ENCODE data around the gene WWC1.

WWC1 gene

GRCh38 chr5:168291342-168291963 is at the start of gene WWC1:
Gene WWC1, plus strand, starts transcription at chr5:168291645. Its CDS starts 508 bp downstream, at chr5:168292153.
- DNase-seq (ENCODE audit: low read depth in 2 of 2, low spot score in 1 of 2) = peak in 1 of 2 donors; percentile 2

DNA sequence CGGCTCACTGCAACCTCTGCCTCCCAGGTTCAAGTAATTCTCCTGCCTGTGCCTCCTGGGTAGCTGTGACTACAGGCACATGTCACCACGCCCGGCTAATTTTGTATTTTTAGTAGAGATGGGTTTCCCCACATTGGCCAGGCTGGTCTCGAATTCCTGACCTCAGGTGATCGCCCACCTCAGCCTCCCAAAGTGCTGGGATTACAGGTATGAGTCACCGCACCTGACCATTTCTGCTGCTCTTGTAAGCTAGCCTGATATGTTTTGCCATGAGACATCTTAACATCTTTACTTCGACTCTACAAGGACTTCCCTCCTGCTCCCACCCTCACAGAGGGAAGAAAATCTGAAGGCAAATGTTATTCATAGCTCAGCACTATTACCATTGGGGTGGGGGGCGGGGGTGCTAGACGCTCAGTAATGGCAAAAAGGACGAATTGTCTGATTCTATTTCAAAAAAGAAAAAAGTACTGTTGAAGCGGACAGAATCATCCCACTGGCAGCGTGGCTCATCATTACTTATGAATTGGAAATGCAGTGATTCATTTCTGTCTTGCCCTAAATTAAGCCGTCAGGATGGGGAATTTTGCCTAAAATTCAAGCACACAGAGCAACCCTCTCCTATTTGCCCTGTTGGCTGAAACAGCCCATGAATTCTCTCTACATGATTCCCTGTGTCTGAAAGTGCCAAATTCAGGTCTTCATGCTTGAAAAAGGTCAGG is 46.4 kb upstream of the WWC1 start:
- no peak for DNase-seq (ENCODE audit: low read depth in 2 of 2, low spot score in 1 of 2)

- DNase-seq (ENCODE audit: low read depth in 2 of 2, low spot score in 1 of 2) = no peak
These were observed 41.5 kb upstream of the WWC1 start for GRCh38 chr5:168249923-168250322.

DNA sequence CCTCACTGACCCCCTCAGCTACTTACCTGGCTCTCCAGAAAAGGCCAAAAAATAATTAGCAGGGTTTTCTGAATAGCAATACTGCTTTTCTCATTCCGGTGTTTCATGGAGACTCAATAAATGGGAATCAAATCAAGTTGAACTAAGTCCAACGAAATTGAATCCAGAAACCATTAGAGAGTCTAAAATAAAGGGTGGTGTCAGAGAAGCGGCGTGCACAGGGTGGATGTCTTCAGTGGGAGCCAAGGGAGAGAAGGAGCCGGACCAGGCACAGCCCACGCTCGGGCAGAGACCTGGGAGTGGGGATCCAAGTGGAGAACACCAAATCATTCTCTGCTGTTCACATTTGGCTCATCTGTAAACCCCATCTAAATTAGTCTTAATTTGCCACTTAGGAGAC is 40.2 kb upstream of the WWC1 start:
- no peak for DNase-seq (ENCODE audit: low read depth in 2 of 2, low spot score in 1 of 2)

- no peak for DNase-seq (ENCODE audit: low read depth in 2 of 2, low spot score in 1 of 2)
These were observed 37.3 kb upstream of the WWC1 start for GRCh38 chr5:168254013-168254693.

DNA sequence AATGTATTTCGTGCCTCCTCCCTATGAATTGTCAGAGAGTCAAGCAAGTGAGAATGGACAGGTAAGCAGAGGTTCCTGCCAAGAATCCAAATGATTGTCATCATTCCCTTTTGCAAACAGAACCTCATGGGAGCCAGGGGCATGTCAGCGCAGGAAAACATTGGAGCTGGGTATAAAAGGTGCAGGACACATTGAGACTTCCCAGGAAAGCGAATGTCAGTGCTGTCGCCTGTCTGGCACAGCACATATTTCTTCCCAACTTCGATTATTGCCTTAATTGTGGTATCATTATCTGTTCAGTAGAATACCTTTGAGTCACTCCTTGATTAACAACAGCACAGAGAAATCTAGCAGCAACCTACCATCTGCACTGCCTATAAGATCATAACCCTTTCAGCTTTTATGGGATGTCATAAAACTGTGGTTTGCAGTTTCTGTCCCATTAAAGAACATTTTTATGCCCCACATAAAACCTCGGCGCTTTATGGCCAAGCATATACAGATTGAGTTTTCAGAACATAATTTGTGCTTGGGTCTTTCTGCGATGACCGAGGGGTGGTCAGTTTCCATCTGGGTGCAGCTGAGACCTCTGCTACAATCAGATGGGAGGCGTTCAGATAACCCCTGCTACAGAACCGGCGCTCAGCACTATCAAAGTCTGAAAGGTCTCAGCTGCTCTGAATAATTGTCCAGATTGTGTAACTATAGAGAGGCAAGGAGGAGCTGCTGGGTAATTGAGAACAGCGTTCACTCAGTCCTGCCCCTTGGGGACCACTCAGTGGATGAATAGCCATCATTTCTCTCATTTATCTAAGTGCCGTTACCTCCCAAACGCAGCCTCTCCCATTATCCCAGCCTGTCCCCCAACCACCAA is 30.9 kb upstream of the WWC1 start:
- no peak for DNase-seq (ENCODE audit: low read depth in 2 of 2, low spot score in 1 of 2)

GRCh38 chr5:168261227-168261571 is 30.2 kb upstream of the WWC1 start:
- no peak for DNase-seq (ENCODE audit: low read depth in 2 of 2, low spot score in 1 of 2)

GRCh38 chr5:168262042-168262743 is 29.3 kb upstream of the WWC1 start:
- no peak for DNase-seq (ENCODE audit: low read depth in 2 of 2, low spot score in 1 of 2)

DNA sequence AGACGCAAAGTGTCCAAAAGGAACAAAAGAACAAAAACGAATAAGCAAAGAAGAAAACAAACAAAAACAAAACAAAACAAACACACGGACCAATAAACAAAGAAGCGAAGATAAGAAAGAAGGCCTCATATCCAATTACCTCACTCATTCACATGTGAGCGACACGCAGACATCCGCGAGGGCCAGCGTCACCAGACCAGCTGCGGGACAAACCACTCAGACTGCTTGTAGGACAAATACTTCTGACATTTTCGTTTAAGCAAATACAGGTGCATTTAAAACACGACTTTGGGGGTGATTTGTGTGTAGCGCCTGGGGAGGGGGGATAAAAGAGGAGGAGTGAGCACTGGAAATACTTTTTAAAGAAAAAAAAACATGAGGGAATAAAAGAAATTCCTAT is 28.3 kb upstream of the WWC1 start:
- DNase-seq (ENCODE audit: low read depth in 2 of 2, low spot score in 1 of 2) = no peak

GRCh38 chr5:168266016-168266415 is 25.4 kb upstream of the WWC1 start:
- DNase-seq (ENCODE audit: low read depth in 2 of 2, low spot score in 1 of 2) = no peak

- peak; percentile 19 to 28 for DNase-seq (ENCODE audit: low read depth in 2 of 2, low spot score in 1 of 2)
These were observed 22.2 kb upstream of the WWC1 start for GRCh38 chr5:168268949-168269936.

DNA sequence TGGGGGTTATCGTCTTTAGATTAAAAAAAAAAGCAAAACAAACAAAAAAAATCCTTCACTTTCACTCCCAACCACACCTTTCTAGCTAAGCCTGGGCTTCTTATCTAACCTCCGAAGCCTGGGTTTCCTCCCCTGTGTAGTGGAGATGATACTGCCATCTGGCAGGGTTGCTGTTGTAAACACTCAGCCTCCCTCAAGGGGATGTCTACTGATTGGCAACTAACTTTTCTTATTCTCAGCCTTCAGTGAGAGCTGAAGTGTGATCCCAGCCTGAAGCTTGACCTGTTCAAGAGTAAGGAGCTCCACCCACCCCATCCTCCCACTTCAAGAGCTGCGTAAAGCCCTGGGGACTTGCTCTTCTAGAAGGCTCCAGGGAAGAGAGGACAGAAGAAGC is 21.5 kb upstream of the WWC1 start:
- no peak for DNase-seq (ENCODE audit: low read depth in 2 of 2, low spot score in 1 of 2)

DNA sequence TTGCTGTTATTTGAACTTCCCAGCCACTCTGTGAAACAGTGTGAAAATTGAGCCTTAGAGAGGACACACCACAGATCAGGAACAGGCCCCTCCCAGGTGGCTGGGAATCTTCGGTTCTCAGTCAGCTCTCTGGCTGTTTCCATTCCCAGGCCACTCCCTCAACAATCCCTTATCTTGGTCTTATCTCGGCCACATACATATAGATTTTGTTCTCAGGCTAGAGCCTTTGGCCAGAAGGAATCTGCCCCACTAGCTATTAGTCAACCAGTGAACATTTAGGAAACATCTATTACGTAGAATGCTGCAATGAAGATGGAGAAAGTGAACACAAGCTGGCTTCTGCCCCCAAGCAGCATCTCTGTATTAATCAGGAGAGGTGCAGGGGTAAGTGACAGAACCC is 21.0 kb upstream of the WWC1 start:
- DNase-seq (ENCODE audit: low read depth in 2 of 2, low spot score in 1 of 2) = no peak

- DNase-seq (ENCODE audit: low read depth in 2 of 2, low spot score in 1 of 2) = no peak
These were observed 18.1 kb upstream of the WWC1 start for GRCh38 chr5:168273056-168273980.

DNA sequence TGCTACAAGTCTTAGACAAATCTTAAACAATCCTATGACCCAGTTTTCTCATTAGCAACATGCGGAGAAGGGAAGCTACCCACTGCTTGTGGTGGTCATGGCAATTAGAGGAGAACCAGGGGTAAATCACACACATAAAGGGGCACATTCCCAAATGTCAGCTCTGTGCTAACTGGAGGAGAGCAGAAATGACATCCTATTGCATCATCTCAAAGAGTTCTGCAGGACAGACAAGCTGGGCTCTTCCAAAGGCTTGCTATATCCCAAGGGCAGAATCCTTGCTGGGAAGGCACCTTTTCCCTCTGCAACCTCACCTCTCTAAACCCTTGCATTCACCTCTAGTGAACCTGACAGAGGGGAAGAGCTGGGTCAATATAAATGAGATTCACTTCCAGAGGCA is 17.0 kb upstream of the WWC1 start:
- DNase-seq (ENCODE audit: low read depth in 2 of 2, low spot score in 1 of 2) = no peak

DNA sequence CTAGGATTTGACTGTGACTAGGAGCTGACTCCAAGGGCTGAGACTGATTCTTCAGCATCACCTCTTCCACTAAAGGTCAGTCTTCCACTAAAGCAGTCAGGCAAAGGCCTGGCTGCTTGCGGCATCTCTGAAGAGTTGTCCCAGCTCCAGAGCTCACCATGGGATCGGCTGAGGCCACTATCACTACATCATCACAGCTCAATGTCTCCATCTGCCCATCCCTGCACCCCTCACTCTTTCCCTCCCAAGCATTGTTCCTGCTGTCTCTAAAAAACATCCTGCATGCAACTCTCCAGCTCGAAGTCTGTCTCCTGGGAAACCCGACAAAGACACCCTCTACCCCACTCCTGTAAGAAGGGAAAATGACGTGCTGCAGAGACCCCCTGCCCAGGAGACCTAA is 15.5 kb upstream of the WWC1 start:
- no peak for DNase-seq (ENCODE audit: low read depth in 2 of 2, low spot score in 1 of 2)

GRCh38 chr5:168282120-168282519 is 9.3 kb upstream of the WWC1 start:
- DNase-seq (ENCODE audit: low read depth in 2 of 2, low spot score in 1 of 2) = no peak

DNA sequence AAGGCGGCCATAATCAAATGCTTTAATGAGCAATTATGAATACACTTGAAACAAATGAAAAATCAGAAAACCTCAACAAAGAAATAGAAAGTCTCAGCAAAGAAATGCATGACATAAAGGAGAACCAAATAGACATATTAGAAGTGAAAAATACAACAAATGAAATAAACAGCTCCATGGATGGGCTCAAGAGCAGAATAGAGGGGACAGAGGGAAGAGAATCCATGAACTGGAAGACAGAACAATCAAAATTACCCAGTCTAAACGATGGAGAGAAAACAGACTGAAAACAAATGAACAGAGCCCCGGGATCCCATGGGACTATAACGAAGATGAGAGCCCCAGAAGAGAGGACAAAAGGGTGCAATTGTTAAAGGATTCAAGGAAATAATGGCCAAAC is 6.6 kb upstream of the WWC1 start:
- no peak for DNase-seq (ENCODE audit: low read depth in 2 of 2, low spot score in 1 of 2)

DNA sequence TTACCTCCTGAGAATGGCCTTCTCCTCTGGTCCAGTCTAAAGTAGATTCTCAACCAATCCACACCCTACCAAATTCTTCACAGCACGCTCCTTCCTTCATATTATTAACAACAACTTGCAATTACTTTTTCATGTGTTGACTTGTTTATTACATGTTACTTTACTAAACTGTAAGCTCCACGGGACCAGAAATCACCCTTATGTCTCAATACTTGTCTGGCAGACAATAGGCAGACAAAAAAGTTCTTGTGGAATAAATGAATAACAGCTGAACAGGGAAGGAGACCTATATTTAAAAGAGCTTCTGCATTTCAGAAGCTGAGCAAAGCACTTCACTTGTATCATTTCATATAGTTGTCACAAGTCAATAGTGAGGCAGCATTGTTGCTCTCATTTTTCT is 5.7 kb upstream of the WWC1 start:
- no peak for DNase-seq (ENCODE audit: low read depth in 2 of 2, low spot score in 1 of 2)

Measured in stimulated activated CD8-positive, alpha-beta memory T cell treated with anti-CD3 and anti-CD28 coated beads, Interleukin-4, amount 100 ng/mL, for 1 hour (primary cell).